HepG2 (cell line): Measurements from ENCODE around the gene CNPY1.

Experiments
- EZH2 ChIP-seq: conservative IDR thresholded peaks from 2 replicates; pipeline ENCODE4 v1.6.1; 2012; ENCODE audit warnings: mild to moderate bottlenecking, low read depth, low read length, moderate library complexity
- RAD21 ChIP-seq: fragments of 450-650 bp; formaldehyde crosslinking; IDR thresholded peaks from 2 replicates; pipeline ENCODE4 v1.5.0; 2020; ENCODE audit warnings: mild to moderate bottlenecking
- TF ChIP-seq, protein P1 (sequence below): fragments of 450-650 bp; IDR thresholded peaks from 2 replicates; pipeline ENCODE4 v1.6.1; 2016

GRCh38 chr7:155469311-155470185 lies 76.8 kb downstream of the CNPY1 start:
- TF ChIP-seq EZH2: no peak
- no peak for TF ChIP-seq RAD21 (CRISPR knock-in tag)
- TF ChIP-seq, protein P1, sequence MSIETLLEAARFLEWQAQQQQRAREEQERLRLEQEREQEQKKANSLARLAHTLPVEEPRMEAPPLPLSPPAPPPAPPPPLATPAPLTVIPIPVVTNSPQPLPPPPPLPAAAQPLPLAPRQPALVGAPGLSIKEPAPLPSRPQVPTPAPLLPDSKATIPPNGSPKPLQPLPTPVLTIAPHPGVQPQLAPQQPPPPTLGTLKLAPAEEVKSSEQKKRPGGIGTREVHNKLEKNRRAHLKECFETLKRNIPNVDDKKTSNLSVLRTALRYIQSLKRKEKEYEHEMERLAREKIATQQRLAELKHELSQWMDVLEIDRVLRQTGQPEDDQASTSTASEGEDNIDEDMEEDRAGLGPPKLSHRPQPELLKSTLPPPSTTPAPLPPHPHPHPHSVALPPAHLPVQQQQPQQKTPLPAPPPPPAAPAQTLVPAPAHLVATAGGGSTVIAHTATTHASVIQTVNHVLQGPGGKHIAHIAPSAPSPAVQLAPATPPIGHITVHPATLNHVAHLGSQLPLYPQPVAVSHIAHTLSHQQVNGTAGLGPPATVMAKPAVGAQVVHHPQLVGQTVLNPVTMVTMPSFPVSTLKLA: no peak
